NCI-H2029 (cell line): Measurements from ENCODE around the gene SNX10.

Source experiments
- DNase-seq: peaks from one replicate; lab custom pipeline; 2025; lab: John Stamatoyannopoulos, UW

SNX10 gene

GRCh38 chr7:26337232-26337865 is 45.7 kb downstream of the SNX10 start:
- DNase-seq: no peak

DNA sequence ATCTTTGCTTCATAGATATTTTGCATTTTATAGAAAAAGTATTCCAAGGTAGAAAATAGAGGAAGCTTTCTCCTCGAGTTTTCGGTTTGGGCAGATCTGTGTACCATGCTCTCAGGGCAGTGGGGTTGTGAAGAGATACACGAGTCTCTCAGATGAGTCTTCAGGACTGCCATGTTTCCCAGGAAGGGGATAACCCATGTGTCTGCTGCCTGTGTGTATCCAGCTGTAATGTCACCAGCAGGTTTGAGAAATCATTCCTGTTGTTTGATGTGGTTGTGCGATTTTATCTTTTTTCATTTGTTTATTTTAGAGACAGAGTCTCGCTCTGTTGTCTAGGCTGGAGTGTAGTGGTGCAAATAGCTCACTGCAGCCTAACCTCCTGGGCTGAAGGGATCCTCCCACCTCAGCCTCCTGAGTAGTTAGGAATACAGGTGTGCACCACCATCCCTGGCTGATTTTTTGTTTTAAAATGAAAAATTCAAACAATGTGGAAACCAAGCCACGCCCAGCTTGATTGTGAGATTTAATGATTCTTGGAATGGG is 48.9 kb downstream of the SNX10 start:
- no peak for DNase-seq

DNA sequence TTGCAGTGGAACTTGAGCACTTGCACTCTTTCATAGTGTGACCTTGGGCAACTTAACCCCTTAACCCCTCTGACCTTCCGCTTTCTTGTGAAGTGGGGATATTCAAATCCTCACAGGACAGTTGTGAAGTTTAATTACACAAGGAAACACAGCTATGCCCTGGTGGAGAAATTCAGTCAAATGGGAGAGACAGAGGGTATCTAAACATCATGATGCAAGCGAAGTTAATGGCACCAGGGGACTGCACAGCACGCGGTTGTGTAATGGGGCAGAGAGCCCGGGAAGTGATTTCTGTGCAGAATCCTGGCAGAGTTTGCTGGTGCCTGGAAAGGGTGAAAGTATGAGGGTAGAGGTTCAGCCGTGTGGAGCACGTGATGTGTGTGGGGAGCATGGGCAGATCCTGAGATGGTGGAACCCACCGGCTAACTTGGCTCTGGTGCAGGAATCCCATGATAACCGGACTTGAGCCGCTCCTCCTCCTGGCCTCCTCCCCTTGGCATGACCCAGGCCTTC is 51.7 kb downstream of the SNX10 start:
- DNase-seq: no peak

GRCh38 chr7:26343837-26344236 is 52.2 kb downstream of the SNX10 start:
- DNase-seq: no peak

DNA sequence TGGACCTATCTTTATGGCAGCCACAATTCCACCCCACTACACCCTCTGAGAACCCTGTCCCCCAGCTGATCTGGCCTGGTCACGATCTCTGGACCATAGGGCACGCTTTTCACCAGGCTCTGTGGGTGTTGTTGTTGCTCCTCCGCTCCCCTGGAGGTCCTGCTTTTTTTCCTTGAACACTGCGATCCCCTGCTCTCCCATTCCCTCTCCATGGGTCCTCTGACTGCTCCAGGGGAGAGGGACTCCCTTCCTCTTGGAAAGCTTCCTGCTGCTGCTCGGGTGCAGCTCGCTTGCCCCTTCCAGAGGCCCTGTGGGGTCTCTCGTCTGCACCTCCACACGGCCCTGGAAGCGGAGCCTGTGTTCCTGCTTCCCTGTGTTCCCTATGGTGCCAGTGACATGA is 53.5 kb downstream of the SNX10 start:
- no peak for DNase-seq

- no peak for DNase-seq
These were observed 54.2 kb downstream of the SNX10 start for GRCh38 chr7:26345837-26346236.

GRCh38 chr7:26346611-26347203 is 55.0 kb downstream of the SNX10 start:
- no peak for DNase-seq

- no peak for DNase-seq
These were observed 56.7 kb downstream of the SNX10 start for GRCh38 chr7:26348234-26348851.

GRCh38 chr7:26349005-26349915 is 57.6 kb downstream of the SNX10 start:
- no peak for DNase-seq

DNA sequence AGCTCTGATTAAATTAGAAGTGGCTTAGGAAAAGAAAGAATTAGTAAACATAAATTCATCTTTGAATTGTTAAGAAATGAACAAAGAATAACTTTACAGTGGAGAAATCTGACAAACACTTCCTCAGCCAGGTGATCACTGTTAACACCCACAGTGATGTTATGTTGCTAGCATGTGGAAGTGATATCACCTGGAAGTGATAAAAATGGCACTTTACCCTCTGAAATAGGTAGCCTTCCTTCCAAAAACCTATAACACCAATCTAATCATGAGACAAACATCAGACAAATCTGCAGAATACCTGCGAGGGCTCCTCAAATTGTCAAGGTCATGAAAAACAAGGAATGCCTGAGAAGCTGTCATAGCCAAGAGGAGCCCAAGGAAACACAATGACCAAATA is 59.5 kb downstream of the SNX10 start:
- no peak for DNase-seq

DNA sequence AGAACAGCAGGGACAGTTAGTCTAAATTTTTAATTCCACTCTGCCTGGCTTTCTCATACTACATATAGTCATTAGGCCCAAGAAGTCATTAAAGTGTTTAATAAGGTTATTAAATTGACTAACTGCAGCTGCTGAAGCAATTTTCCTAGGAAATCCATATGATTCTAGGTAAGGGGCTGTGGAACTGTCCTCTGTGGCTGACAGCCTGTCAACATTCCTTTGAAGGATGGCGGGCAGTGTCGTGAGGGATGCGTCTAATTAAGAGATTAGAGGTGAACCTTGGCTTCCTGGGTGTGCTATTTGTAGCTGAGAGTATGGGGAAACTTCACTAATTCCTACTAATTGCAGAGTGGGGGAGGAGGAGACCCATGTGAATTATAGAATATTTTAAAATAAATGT is 64.6 kb downstream of the SNX10 start:
- DNase-seq: no peak

DNA sequence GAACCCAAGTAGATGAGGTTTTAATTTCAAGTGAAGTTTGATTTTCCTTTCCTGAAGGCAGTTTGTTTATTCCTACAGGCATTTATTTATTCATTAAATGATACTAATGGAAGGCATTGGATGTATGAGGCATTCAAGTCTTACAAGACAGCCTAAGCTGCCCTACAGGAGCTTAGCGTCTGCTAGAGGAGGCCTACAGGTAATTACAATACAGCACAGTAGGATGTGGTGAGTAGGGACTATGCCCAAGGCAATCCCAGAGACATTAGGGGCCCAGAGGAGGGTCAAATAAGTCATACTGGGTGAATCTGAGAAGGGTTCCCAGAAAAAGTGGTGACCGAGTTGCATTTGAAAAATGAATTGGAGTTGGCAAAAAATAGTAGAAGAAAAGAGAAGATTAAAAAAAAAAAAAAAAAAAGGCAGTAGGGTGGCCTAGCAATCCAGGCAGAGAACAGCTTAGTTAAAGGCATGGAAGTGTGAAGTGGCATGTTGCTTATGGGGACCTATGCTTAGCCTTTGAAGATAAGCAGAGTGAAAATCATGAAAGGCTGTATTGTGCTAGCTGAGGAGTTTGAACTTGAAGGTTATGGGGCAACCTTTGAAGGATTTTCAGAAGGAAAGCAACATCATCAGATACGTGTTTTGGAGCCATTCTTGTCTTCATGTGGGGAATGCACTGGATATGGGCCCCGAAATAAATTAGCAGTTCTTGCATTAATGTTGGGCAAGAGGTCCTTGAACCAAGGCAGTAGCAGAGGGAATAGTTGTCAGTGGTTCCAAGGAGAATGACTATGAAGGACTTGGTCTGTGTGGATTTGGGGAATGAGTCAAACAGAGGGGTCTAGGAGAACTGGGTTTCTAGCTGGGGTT is 65.5 kb downstream of the SNX10 start:
- no peak for DNase-seq

GRCh38 chr7:26357799-26358151 is 66.1 kb downstream of the SNX10 start:
- no peak for DNase-seq

DNA sequence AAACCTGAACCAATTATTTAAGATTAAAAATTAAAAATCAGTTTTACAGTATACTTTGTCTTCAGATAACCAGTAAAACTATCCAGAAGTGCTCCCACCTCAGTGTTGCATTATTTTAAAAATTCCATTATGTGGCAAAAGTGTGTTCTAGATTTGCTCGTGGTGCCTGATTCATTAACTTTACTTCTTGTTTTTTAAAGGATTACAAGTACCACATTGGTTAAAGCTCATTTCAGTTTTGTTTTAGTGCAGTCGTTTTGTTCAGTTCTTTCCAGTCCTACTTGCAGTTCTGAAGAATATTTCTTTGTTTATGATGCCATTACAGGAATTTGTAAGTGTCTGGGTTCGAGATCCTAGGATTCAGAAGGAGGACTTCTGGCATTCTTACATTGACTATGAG is 69.0 kb downstream of the SNX10 start:
- no peak for DNase-seq

DNA sequence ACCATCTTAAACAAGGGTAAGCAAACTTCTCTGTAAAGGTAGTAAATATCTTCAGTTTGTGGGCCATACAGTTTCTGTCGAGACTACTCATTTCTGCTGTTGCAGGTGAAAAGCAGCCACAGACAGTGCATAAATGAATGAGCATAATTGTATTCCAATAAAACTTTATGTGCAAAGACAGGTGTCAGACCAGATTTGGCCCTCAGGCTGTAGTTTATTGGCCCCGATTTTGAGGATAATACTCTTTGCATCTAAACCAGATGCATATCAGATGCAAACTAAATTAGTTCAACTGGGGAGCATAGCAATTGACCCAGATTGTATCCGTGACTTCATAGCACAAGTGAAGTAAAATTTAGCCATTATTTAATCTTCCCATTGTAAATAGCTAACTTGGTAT is 70.0 kb downstream of the SNX10 start:
- no peak for DNase-seq

DNA sequence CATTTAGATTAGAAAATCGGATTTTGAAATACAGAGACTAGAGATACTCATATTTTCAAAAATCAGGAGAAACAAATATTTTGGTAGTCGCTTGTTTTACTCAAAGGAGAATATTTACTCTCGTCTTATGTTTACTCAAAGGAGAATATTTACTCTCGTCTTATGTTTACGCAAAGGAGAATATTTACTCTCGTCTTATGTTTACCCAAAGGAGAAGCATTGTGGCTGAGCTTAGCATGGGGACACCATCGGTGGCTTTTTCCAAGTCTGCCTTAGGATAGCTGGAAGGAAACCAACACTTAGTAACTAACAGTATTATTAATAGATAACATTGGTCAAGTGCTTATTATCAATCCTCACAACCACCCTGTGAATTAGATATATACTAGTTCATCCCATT is 71.8 kb downstream of the SNX10 start:
- DNase-seq: no peak

DNA sequence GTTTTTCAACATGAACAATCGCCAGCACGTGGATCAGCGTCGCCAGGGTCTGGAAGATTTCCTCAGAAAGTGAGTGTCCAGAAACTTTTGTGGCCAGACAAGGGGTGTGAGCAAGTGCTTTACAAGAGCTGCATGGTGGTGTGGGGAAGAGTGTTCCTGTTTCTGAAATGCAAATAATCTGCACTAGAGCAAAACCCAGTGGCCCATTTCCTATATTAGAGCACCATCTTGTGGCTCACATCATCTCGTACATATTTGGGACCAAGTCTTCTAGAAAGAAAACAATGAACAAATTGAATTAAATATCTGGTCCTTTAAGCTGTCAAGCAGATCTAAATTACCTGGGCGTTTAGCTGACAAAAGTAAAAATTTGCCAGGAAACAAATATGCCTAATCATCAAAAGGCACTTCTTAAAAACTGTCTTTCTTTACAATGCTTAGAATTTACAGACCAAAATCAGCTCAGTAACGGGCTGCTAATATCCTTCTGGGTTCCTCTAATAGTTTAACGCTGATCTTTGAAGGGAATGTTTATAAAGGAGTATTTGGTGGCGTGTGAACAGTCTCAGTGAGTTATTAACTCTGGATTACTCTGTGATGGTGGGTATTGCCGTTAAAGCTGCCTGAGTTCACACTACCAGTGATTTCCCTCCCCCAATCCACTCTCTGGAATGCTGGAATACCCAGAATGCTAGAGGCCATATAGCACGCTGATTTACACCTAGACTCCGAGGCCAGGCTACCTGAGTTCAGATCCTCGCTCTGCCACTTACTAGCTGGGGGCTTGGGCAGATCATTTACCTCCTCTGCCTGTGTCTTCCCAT is 73.6 kb downstream of the SNX10 start:
- DNase-seq: peak; percentile 64

DNA sequence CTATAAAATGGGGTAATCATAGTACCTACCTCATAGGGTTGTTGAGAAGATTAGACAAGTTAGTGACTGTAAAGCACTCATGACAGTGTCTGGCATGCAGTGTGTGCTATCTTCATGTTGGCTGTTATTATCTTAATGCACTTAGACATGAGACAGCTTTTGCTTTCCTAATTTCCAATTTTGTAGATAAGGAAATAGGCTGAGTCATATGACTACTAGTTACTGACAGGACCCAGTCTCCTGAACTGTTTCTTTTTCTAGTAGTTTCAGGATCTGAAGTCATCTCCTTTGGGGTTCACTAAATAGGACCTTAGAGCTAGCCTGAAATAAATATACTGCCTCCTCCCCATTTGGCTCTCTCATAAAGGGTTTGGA is 74.2 kb downstream of the SNX10 start:
- DNase-seq: no peak

DNA sequence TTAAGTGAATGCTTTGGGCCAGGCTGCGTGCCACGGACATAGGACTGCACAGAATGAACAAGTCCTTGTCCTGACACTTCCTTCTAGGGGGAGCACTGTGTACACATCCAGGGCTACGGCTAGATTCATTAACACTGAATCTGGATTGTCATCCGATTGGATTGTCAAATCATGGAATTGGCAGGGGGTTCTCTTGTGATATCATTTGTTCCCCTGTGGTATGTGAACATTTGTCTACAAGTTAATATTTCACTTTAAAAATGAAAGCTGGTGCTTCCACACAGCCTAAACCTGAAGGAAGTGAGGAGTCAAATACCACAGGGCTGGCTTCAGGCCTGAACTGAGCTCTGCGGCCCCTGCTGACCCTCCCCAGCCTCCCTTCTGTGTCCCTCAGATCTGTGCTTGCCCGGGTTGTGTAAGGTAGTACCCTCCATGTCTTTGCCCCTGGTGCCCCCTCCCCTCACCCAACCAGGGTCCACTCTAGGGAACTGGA is 75.6 kb downstream of the SNX10 start:
- no peak for DNase-seq

GRCh38 chr7:26368542-26368941 is 76.9 kb downstream of the SNX10 start:
- no peak for DNase-seq
